ENCODE data around the gene MTRF1L. TPM values are rescaled to one million over a fixed set of nuclear protein-coding genes. Genes with fewer than 3 reads are reported as not detected.
A peak's percentile ranks its signal among the peaks of the same experiment; 100 is the strongest.

MTRF1L gene
- total and polyA plus RNA-seq, 2 donors (not counting 1 experiment from before 2014, with no cell fraction given) = 15.7 to 17.8 TPM

GRCh38 chr6:153043719-153044118 lies 41.2 kb upstream of the MTRF1L start:
- Histone ChIP-seq H3K27ac (ENCODE audit: insufficient read depth, low read length) (no peak overlapping the region), H3K79me2 (ENCODE audit: control insufficient read depth, insufficient read depth, low read length) (no peaks in the 10 kb centered on the region), H3K4me3 (replicated peaks in 1 of 4; ENCODE audit: control extremely low read depth in 1 of 4, insufficient read depth in 1 of 4, low read depth in 3 of 4, low read length in 4 of 4) (no peak overlapping the region), H3K4me2 (ENCODE audit: extremely low read depth, insufficient read depth, low read length) (no peak overlapping the region), H3K27me3 (ENCODE audit: control insufficient read depth, insufficient read depth, low read length) (no peaks in the 10 kb centered on the region), H4K20me1 (ENCODE audit: control insufficient read depth, extremely low read depth, insufficient read depth, low read length) (no peaks in the 10 kb centered on the region), H2AFZ (ENCODE audit: low read length) (no peak overlapping the region), H3K9me3 (ENCODE audit: control insufficient read depth, insufficient read depth, low read depth, low read length) (no peaks in the 10 kb centered on the region), H3K9ac (ENCODE audit: insufficient read depth, low read length) (no peak overlapping the region), H3K36me3 (ENCODE audit: control insufficient read depth, insufficient read depth, low read length) (peaks cover 2% of the 10 kb centered on the region), H3K4me1 (ENCODE audit: control insufficient read depth, extremely low read depth, insufficient read depth, low read length) (no peaks in the 10 kb centered on the region)
- TF ChIP-seq CTCF (conservative IDR thresholded peaks at IDR 0.05 in 1 of 2, IDR thresholded peaks at IDR 0.05 in 1 of 2; ENCODE audit: low read depth in 1 of 2, low read length in 2 of 2) (no peak), EZH2 (IDR thresholded peaks at IDR 0.05; ENCODE audit: low read length, missing control alignments) (no peak)
- DNase-seq (ENCODE audit: low read depth in 2 of 2) = no peak

- Histone ChIP-seq H3K4me1 (ENCODE audit: control insufficient read depth, extremely low read depth, insufficient read depth, low read length) (no peaks in the 10 kb centered on the region), H3K4me3 (replicated peaks in 1 of 4; ENCODE audit: control extremely low read depth in 1 of 4, insufficient read depth in 1 of 4, low read depth in 3 of 4, low read length in 4 of 4) (no peak overlapping the region), H4K20me1 (ENCODE audit: control insufficient read depth, extremely low read depth, insufficient read depth, low read length) (no peaks in the 10 kb centered on the region), H3K27ac (ENCODE audit: insufficient read depth, low read length) (no peak overlapping the region), H3K9ac (ENCODE audit: insufficient read depth, low read length) (no peak overlapping the region), H3K4me2 (ENCODE audit: extremely low read depth, insufficient read depth, low read length) (no peak overlapping the region), H3K9me3 (ENCODE audit: control insufficient read depth, insufficient read depth, low read depth, low read length) (no peaks in the 10 kb centered on the region), H3K79me2 (ENCODE audit: control insufficient read depth, insufficient read depth, low read length) (no peaks in the 10 kb centered on the region), H3K27me3 (ENCODE audit: control insufficient read depth, insufficient read depth, low read length) (no peaks in the 10 kb centered on the region), H3K36me3 (ENCODE audit: control insufficient read depth, insufficient read depth, low read length) (peaks cover 2% of the 10 kb centered on the region), H2AFZ (ENCODE audit: low read length) (no peak overlapping the region)
- TF ChIP-seq EZH2 (IDR thresholded peaks at IDR 0.05; ENCODE audit: low read length, missing control alignments) = no peak
- TF ChIP-seq CTCF (conservative IDR thresholded peaks at IDR 0.05 in 1 of 2, IDR thresholded peaks at IDR 0.05 in 1 of 2; ENCODE audit: low read depth in 1 of 2, low read length in 2 of 2) = no peak
- peak; percentile 59 to 65 for DNase-seq (ENCODE audit: low read depth in 2 of 2)
Measured at GRCh38 chr6:153038378-153039057, 36.0 kb upstream of the MTRF1L start.

GRCh38 chr6:153034139-153034538 lies 31.6 kb upstream of the MTRF1L start:
- Histone ChIP-seq H4K20me1 (ENCODE audit: control insufficient read depth, extremely low read depth, insufficient read depth, low read length) (no peaks in the 10 kb centered on the region), H3K79me2 (ENCODE audit: control insufficient read depth, insufficient read depth, low read length) (no peaks in the 10 kb centered on the region), H3K27me3 (ENCODE audit: control insufficient read depth, insufficient read depth, low read length) (no peaks in the 10 kb centered on the region), H3K4me3 (replicated peaks in 1 of 4; ENCODE audit: control extremely low read depth in 1 of 4, insufficient read depth in 1 of 4, low read depth in 3 of 4, low read length in 4 of 4) (no peak overlapping the region), H3K4me1 (ENCODE audit: control insufficient read depth, extremely low read depth, insufficient read depth, low read length) (peaks cover 4% of the 10 kb centered on the region), H3K27ac (ENCODE audit: insufficient read depth, low read length) (no peak overlapping the region), H3K9me3 (ENCODE audit: control insufficient read depth, insufficient read depth, low read depth, low read length) (no peaks in the 10 kb centered on the region), H3K36me3 (ENCODE audit: control insufficient read depth, insufficient read depth, low read length) (no peaks in the 10 kb centered on the region), H2AFZ (ENCODE audit: low read length) (no peak overlapping the region), H3K9ac (ENCODE audit: insufficient read depth, low read length) (no peak overlapping the region), H3K4me2 (ENCODE audit: extremely low read depth, insufficient read depth, low read length) (no peak overlapping the region)
- DNase-seq (ENCODE audit: low read depth in 2 of 2) = no peak
- TF ChIP-seq CTCF (conservative IDR thresholded peaks at IDR 0.05 in 1 of 2, IDR thresholded peaks at IDR 0.05 in 1 of 2; ENCODE audit: low read depth in 1 of 2, low read length in 2 of 2) = no peak
